Transverse colon (tissue), 4 donors: Measurements from ENCODE around the gene NEK9.

Experiments used
- POLR2A ChIP-seq: fragments of 450-650 bp; IDR thresholded peaks from one replicate; pipeline ENCODE4 v1.6.1; 2016; ENCODE audit warnings: antibody characterized with exemption, mild to moderate bottlenecking, moderate library complexity
- POLR2AphosphoS5 ChIP-seq, 3 donors: sonication (generic); formaldehyde crosslinking; IDR thresholded peaks; one replicate each; pipeline ENCODE4 v1.6.1; 2016; ENCODE audit warnings: antibody characterized with exemption in 3 of 3
- TF ChIP-seq, protein P1 (sequence below), 5 experiments: fragments of 200-600 bp in 3 of 5; fragments of 450-650 bp in 2 of 5; sonication (generic) in 3 of 5; IDR thresholded peaks; 1 replicate in 2 of 5; 2 replicates in 3 of 5; pipeline ENCODE4 v1.5.1; 2016 to 2017; ENCODE audit warnings: antibody characterized with exemption in 5 of 5, inconsistent platforms in 3 of 5, mild to moderate bottlenecking in 2 of 5, moderate library complexity in 1 of 5

GRCh38 chr14:75168586-75169335, 41.9 kb upstream of the NEK9 start:
- no peak for TF ChIP-seq POLR2A
- TF ChIP-seq, protein P1, sequence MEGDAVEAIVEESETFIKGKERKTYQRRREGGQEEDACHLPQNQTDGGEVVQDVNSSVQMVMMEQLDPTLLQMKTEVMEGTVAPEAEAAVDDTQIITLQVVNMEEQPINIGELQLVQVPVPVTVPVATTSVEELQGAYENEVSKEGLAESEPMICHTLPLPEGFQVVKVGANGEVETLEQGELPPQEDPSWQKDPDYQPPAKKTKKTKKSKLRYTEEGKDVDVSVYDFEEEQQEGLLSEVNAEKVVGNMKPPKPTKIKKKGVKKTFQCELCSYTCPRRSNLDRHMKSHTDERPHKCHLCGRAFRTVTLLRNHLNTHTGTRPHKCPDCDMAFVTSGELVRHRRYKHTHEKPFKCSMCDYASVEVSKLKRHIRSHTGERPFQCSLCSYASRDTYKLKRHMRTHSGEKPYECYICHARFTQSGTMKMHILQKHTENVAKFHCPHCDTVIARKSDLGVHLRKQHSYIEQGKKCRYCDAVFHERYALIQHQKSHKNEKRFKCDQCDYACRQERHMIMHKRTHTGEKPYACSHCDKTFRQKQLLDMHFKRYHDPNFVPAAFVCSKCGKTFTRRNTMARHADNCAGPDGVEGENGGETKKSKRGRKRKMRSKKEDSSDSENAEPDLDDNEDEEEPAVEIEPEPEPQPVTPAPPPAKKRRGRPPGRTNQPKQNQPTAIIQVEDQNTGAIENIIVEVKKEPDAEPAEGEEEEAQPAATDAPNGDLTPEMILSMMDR (IDR thresholded peaks at IDR 0.05): no peak
- TF ChIP-seq POLR2AphosphoS5 (IDR thresholded peaks at IDR 0.05): no peak
